SJSA1 (cell line): ENCODE measurements around the gene PLIN1. TPM values are rescaled to one million over a fixed set of nuclear protein-coding genes. Genes with fewer than 3 reads are reported as not detected.

Experiments
- DNase-seq, 2 experiments: peaks; one replicate each; pipeline ENCODE4 v3.0.0-alpha.2; 2015 to 2020; ENCODE audit warnings: low spot score in 2 of 2, low read depth in 1 of 2
- H3K27ac ChIP-seq: fragments of 250-450 bp; sonication (Bioruptor Pico); 2 replicates; pipeline ENCODE4 v1.5.1; 2020; ENCODE audit warnings: mild to moderate bottlenecking, moderate library complexity
- H3K27me3 ChIP-seq: fragments of 250-450 bp; sonication (Bioruptor Pico); replicated peaks from 2 replicates; pipeline ENCODE4 v1.5.1; 2020; ENCODE audit warnings: mild to moderate bottlenecking, moderate library complexity
- H3K36me3 ChIP-seq: fragments of 250-450 bp; sonication (Bioruptor Pico); 2 replicates; pipeline ENCODE4 v1.5.1; 2020; ENCODE audit warnings: mild to moderate bottlenecking
- H3K4me1 ChIP-seq: fragments of 250-450 bp; sonication (Bioruptor Pico); replicated peaks from 2 replicates; pipeline ENCODE4 v1.6.1; 2021; ENCODE audit warnings: mild to moderate bottlenecking
- H3K4me3 ChIP-seq: fragments of 250-450 bp; sonication (Bioruptor Pico); 2 replicates; pipeline ENCODE4 v1.5.1; 2020; ENCODE audit warnings: mild to moderate bottlenecking
- H3K9me3 ChIP-seq: fragments of 250-450 bp; sonication (Bioruptor Pico); replicated peaks from 2 replicates; pipeline ENCODE4 v1.5.1; 2020; ENCODE audit warnings: mild to moderate bottlenecking
- total RNA-seq: library from RNA; depleted of rRNA; stranded (reverse); fragments of >200 nt; shearing (Covaris generic); gene quantifications from 2 replicates; pipeline ENCODE4 v1.2.3, GENCODE V29; 2014

PLIN1 gene
- total RNA-seq, 1 experiment from 2014 or later: not detected

DNA sequence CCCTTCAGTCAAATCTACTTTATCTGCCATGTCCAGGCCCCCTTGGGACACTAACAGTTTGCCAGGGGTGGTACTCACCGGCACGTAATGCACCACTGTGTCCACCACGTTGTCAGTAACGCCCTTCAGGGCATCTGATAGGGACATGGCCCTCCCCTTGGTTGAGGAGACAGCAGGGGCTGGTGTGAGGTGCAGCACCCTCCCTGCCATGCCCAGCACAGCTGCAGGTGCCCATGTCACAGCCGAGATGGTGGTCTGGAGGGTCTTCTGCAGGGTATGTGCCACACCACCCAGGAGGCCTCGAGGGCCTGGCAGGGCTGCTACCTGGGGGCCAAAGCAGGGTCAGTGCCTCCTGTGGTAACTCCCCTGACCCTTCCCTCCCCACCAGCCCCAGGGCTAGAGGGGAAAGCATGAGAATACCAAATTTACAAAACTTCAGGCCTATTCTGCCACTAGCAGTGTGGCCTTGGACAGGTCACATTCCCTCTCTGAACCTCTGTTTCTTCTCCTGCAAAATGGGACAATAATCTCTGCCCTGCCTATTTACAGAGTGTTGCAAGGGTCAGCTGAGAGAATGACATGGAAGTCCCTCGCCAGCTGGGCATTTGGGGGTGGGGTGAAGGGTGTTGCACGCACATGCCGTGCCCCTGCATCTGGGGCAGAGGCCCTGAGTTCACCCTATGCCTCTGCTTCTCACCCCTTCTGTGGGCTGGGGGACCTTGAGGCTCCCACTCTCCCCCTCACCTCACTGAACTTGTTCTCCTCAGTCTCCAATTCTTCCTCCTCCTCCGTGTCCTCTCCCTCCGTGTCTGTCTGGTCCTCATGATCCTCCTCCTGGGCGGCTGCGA lies 12.1 kb downstream of the PLIN1 start:
- DNase-seq: no peak
- Histone ChIP-seq H3K9me3 (no peaks in the 10 kb centered on the region; the same call in 1 of the 2 replicates), H3K27ac (no peak overlapping the region), H3K4me3 (no peak overlapping the region), H3K36me3 (no peaks in the 10 kb centered on the region), H3K27me3 (no peaks in the 10 kb centered on the region), H3K4me1 (peaks cover 27% of the 10 kb centered on the region)

DNA sequence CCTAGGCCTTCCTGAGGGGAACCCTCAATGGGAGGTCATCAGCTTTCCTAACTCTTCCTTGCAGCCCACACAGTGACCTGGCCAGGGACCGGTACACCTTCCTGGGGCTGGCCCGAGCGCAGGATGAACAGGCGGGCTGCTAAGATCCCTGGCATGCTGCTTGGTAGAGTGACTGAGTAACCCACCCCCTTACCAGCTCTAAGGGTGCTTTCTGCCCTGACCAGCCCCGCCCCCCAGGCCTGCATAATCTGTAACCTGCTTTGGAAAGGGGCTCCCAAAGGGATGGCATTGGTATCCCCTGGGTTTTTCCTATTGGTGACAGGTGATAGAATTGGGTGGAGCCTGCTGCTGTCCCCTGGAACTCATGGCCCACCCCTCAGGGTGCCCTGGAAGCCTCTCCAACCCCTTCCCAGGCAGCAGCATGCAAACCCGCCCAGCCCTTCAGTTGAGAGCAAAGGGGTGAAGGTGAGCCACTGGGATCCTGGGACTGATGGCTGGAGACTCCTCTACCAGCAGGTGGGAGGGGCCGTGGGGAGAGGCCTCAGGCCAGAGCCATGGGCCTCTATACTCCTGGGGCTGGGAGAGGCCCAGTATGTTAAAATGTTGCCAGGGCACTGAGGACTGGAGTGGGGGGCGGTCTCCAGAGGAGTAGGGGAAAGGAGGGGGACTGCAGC lies 12.8 kb downstream of the PLIN1 start:
- no peak for DNase-seq
- Histone ChIP-seq H3K36me3 (no peaks in the 10 kb centered on the region), H3K4me1 (peaks cover 29% of the 10 kb centered on the region), H3K27me3 (no peaks in the 10 kb centered on the region), H3K27ac (no peak overlapping the region), H3K4me3 (no peak overlapping the region; the same call in 1 of the 2 replicates), H3K9me3 (no peaks in the 10 kb centered on the region; the same call in 1 of the 2 replicates)

DNA sequence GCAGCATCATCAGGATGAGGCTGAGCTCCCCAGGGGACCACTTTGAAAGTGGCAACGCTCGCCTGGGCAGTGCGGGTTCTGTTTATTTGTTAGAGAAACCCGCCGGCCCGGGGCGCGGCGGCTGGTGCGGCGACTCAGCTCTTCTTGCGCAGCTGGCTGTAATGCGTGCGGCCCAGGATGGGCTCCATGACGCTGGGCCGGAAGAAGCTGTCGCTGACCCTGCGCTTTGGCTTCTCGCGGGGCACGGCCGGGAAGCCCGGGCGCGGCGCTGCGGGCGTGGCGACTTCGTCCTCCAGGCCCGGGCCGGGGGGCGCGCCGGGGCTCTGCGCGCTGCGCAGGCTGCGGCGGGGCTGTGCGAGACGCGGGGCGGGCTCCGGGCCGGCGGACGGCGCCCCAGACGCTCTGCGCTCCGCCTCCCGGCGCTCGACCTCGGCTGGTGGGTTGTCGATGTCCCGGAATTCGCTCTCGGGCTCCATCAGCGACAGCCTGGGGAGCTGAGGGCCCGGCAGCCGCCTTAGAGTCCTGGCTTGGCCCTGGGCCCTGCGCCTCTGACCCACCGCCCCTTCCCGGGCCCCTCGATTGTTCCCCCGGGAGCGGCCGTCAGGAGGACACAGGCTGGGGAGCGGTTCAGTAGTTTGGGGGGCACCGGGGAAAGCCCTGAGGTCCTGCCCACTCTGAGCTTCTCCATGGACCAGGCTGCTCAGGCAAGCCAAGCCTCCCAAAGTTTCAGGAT lies 13.6 kb downstream of the PLIN1 start:
- DNase-seq: peak in 1 of 2 experiments; percentile 60
- H3K27me3 ChIP-seq: no peaks in the 10 kb centered on the region
- H3K9me3 ChIP-seq: no peaks in the 10 kb centered on the region; the same call in 1 of the 2 replicates
- no peak overlapping the region for H3K27ac ChIP-seq
- peak overlapping the region; percentile 38 for H3K4me3 ChIP-seq
- H3K36me3 ChIP-seq: no peaks in the 10 kb centered on the region
- H3K4me1 ChIP-seq: peaks cover 29% of the 10 kb centered on the region

DNA sequence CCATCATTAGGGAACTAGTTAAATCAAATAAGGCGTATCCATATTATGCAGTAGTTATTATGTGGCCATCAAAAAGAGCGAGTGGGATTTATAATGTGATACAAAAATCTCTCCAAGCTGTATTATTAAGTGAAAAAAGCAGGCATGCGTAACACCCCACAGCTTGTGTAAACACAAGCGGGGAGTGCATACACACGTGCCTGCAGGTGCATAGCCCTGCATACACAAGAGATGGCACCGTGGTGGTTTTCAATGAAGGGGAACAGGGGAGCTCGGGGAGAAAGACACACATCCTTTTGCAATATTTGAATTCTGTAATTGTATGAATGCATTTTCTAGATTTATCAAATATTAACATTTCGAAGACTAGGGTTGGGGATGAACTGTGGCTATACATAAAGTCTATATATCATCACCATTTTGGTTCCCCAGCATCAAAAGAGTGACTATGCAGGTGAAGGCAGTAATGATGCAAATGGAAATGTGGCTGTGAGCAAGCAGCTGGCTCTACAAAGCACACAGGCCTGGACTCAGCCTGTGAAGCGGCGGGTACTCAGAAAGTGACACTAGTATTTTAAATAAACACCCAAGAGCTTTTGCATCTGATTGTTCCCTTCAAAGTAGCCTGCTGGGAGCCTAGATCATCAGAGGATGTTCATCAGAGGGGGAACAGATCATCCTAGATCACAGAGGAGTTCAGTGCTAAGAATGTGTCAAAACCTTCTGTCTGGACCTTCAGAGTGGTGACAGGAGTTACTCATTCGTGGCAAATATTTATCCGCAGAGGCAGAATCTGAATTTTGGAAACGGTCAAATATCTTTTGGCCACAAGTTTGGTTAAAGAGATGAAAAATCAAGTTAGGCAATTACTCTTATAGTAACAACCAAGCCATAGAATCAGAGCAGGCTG lies 14.5 kb downstream of the PLIN1 start:
- H3K9me3 ChIP-seq: no peaks in the 10 kb centered on the region; the same call in 1 of the 2 replicates
- no peaks in the 10 kb centered on the region for H3K27me3 ChIP-seq
- no peak for DNase-seq
- H3K4me3 ChIP-seq: no peak overlapping the region
- peaks cover 29% of the 10 kb centered on the region for H3K4me1 ChIP-seq
- H3K27ac ChIP-seq: no peak overlapping the region
- H3K36me3 ChIP-seq: no peaks in the 10 kb centered on the region

DNA sequence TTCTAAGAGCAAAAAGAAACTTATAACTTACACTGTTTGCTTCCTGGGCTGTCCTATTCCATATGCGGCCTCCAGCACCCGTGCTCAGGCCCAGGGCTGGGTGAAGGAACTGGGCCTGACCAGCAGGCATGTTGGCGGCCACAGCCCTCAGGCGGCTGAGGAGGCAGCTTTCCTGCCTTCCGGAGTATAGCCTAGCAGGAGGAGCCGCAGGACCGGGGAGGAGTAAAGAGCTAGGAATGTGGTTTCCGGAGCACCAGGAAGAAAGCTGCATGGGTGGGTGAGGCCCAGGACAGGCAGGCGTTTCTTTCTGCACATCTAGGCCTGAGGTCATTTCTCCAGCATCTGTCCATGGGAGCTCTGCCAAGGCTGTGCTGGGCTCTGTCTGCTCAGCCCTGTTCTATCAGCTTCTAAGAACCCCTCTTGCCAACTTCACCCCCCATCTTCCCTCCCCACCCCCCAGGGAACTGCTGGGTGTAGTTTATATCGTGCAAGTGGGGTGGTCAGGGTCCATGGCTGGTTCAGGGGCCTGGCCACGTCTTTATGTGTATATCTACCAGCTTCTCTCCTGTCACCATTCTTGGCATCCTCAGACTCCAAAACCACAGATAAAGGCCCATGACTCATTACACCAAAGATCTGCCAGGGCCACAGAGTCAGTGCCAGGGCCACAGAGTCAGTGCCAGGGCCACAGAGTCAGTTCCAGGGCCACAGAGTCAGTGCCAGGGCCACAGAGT lies 16.1 kb downstream of the PLIN1 start:
- no peaks in the 10 kb centered on the region for H3K36me3 ChIP-seq
- no peaks in the 10 kb centered on the region; the same call in 1 of the 2 replicates for H3K9me3 ChIP-seq
- H3K4me3 ChIP-seq: peak overlapping the region; percentile 17; the same call in 1 of the 2 replicates
- H3K27me3 ChIP-seq: no peaks in the 10 kb centered on the region
- DNase-seq: peak; percentile 72 to 89
- peak overlapping the region; percentile 72 for H3K27ac ChIP-seq
- H3K4me1 ChIP-seq: peaks cover 29% of the 10 kb centered on the region

DNA sequence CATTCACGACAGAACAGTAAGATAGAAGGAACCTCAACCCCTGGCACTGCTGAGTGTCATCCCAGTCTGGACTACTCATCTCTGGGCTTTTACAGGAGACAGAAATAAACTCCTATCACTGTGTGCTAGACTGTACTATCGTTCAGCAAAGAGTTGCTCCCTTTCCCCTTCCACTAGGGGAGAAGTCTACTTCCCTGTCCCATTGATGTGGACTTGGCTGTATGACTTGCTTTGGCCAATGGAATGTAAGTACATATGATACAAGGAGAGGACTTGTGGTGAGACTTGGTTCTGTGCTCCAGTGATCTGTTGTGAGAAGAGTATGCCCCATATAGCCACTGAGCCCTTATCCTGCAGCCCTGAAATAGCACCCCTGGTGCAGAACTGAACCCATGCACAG lies 18.6 kb downstream of the PLIN1 start:
- Histone ChIP-seq H3K27me3 (no peaks in the 10 kb centered on the region), H3K9me3 (no peaks in the 10 kb centered on the region; the same call in 1 of the 2 replicates), H3K4me3 (no peak overlapping the region), H3K4me1 (peaks cover 26% of the 10 kb centered on the region), H3K36me3 (no peaks in the 10 kb centered on the region), H3K27ac (no peak overlapping the region)
- DNase-seq: no peak

DNA sequence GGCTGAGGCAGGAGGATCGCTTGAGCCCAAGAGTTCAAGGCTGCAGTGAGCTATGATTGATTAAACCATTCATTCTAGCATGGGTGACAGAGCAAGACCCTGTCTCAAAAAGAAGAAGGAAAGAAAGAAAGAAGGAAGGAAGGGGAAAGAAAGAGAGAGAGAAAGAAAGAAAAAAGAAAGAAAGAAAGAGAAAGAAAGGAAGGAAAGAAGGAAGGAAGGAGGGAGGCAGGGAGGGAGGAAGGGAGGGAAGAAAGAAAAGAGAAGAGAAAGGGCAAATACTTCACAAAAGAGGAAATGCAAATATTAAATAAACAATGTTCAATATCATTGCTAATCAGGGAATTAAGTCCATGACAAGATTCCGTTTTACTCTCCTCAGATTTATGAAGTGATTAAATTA lies 19.9 kb downstream of the PLIN1 start:
- Histone ChIP-seq H3K27ac (no peak overlapping the region), H3K36me3 (peaks cover 8% of the 10 kb centered on the region; the same call in 1 of the 2 replicates), H3K4me3 (no peak overlapping the region), H3K9me3 (no peaks in the 10 kb centered on the region; the same call in 1 of the 2 replicates), H3K27me3 (no peaks in the 10 kb centered on the region), H3K4me1 (peaks cover 24% of the 10 kb centered on the region)
- DNase-seq: no peak

DNA sequence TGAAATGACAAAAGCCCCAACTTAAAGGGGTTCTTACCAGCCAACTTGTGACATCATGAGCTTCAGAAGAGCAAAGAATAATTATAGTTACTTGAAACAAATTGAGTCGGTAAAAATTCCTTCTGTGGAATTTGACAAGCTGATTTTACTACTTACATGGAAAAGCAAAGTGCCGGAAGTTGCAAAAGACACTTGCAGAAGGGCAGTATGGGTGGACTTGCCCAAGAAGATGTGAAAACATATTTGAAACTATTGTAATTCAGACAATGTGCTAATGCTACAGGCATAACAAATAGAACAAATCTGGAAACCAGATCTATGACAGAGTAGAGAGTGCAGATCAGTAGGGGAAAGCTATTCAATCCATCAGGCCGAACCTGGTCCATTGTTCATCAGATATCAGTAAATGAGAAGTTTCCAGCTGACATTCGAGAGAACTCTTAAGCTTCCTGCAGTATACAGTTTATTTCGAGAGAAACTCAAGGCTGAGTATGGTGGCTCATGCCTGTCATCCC lies 21.4 kb downstream of the PLIN1 start:
- DNase-seq: no peak
- Histone ChIP-seq H3K4me3 (no peak overlapping the region), H3K9me3 (no peaks in the 10 kb centered on the region; the same call in 1 of the 2 replicates), H3K36me3 (peaks cover 15% of the 10 kb centered on the region), H3K27me3 (no peaks in the 10 kb centered on the region), H3K27ac (no peak overlapping the region), H3K4me1 (peaks cover 23% of the 10 kb centered on the region)

DNA sequence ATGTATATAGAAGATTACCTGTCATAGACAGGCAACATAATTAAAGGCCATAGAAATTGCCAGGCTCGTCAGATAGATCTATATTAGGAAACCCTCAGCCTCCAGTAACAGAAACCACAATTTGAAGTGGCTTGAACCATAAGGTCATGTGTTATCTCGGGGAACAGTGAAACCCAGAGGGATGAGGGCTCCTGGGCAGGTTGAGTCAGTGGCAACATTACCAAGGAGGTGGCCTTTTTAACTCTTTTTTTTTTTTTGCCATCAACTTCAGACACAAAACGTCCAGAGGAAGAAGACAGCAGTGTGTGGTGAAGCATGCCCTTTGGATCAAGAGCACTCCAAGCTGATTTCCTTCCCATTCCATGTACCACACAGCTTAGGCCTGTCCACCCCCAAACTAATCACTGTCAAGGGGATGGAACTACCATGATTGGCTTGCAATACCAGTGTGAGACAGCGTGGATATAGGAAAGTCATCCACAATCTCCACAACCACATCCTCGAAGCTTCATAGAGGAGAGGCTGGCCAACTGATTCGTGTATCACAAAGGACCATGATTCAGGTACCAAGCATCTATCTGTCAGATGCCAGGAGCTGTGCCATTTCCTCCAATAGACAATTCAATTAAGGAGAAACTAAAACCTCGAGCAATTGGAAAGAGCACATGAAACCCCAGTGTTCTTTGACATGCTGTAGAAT lies 22.9 kb downstream of the PLIN1 start:
- no peak overlapping the region for H3K4me3 ChIP-seq
- no peaks in the 10 kb centered on the region for H3K9me3 ChIP-seq
- peaks cover 15% of the 10 kb centered on the region for H3K4me1 ChIP-seq
- DNase-seq: no peak
- H3K36me3 ChIP-seq: peaks cover 29% of the 10 kb centered on the region
- no peaks in the 10 kb centered on the region for H3K27me3 ChIP-seq
- peak overlapping the region; percentile 8; the same call in 1 of the 2 replicates for H3K27ac ChIP-seq

DNA sequence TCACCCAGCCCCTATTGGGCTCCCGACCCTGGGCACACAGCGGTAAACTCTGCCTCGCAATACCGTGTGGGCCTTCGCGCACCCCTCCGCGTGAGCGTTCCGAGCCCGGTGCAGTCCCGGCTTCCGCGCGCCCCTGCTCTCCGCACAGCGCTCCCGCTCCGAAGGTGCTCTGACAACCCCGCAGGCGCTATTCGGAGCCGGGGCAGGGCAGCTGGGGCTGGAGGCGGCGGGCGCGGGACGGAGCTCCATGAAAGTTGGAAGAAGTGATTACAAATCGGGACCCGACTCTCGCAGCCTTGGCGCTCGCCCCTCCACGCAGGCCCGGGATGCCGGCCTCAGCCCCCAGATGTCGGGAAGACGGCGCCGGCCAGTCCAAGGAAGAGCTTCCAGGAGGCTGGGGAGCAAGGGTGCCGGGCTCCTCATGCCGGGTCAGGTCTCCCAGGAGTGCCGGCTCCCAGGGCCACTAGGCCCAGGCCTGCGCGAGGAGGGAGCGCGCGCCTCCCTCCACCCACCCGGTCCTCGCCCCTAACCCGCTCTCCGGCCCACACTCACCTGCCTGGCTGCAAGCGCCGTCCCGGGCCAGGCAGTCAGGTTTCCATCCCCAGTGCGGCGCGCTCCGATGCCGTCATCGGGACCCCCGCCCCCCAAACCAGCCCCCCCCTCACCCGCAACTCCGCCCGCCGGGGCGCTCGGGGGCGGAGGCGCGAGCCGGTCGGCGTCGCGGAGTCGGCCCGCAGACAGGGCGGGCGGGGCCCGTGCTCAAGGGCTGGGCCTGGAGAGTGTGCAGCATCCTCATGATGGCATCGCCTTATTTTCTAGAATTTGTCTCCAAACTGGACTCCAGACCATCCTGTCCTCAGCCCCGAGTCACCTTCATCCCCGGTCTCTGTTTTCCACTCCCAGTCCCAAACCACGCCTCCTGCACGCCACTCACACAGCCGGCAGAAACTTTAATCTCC lies 24.0 kb downstream of the PLIN1 start, which contains the start of gene KIF7:
KIF7 (minus strand) TSS at position 621 of the 959 bp plus-strand sequence. CDS start 2,537 bp downstream, outside the sequence.
- Histone ChIP-seq H3K9me3 (no peaks in the 10 kb centered on the region), H3K4me1 (peaks cover 15% of the 10 kb centered on the region), H3K27me3 (no peaks in the 10 kb centered on the region), H3K4me3 (peak within 1 kb of the TSS; percentile 85), H3K27ac (peak within 1 kb of the TSS; percentile 40), H3K36me3 (peaks cover 30% of the 10 kb centered on the region)
- peak; percentile 55 to 74 for DNase-seq

DNA sequence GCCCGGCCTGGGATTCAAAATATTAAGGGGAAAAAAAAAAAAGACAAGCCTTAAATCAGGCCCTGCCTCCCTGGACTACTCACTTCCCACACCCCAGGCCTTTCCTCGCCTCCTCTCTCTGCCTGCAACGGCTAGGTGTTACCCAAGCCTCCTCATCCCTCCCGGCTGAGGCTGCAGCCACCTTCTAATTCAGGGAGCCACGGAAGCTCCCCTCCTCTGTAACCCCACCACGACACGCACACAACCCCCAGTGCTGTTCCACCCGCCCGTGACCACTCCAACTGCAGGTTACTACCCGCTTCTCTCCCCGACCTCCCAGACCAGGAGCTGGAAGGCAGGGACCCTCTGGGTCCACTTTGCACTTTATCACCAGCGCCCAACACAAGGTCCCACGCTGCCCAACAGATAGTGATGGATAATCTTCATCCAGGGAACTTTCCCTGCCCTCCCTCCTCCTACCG lies 24.8 kb downstream of the PLIN1 start:
- Histone ChIP-seq H3K9me3 (no peaks in the 10 kb centered on the region), H3K36me3 (peaks cover 36% of the 10 kb centered on the region), H3K4me3 (peak overlapping the region; percentile 85), H3K27ac (no peak overlapping the region), H3K4me1 (peaks cover 15% of the 10 kb centered on the region), H3K27me3 (no peaks in the 10 kb centered on the region)
- peak in 1 of 2 experiments; percentile 43 for DNase-seq
